MG63 (cell line): Measurements from ENCODE around the gene GULP1. TPM values are rescaled to one million over a fixed set of nuclear protein-coding genes. Genes with fewer than 3 reads are reported as not detected.
"Not testable (repeated sequence)": the region's sequence is repeated elsewhere in the genome, so short reads cannot be mapped to it uniquely, and the experiment has no call there.

Experiments
- DNase-seq: peaks from one replicate; pipeline ENCODE4 v3.0.0-alpha.2; 2020
- H3K27me3 ChIP-seq: fragments of 250-450 bp; sonication (Bioruptor Pico); 2 replicates; pipeline ENCODE4 v1.5.1; 2020; ENCODE audit warnings: mild to moderate bottlenecking, moderate library complexity
- H3K36me3 ChIP-seq: fragments of 250-450 bp; sonication (Bioruptor Pico); 2 replicates; pipeline ENCODE4 v1.5.1; 2020; ENCODE audit warnings: mild to moderate bottlenecking, moderate library complexity
- H3K4me3 ChIP-seq: fragments of 250-450 bp; sonication (Bioruptor Pico); 2 replicates; pipeline ENCODE4 v1.5.1; 2020; ENCODE audit warnings: mild to moderate bottlenecking, moderate library complexity
- H3K9me3 ChIP-seq: fragments of 250-450 bp; sonication (Bioruptor Pico); 2 replicates; pipeline ENCODE4 v1.5.1; 2020; ENCODE audit warnings: mild to moderate bottlenecking, moderate library complexity
- total RNA-seq: library from RNA; depleted of rRNA; stranded (reverse); fragments of >200 nt; shearing (Covaris generic); gene quantifications from 2 replicates; pipeline ENCODE4 v1.2.3, GENCODE V29; 2014; ENCODE audit warnings: low replicate concordance

The GULP1 gene
- total RNA-seq, 1 experiment from 2014 or later, result 14.6 TPM

GRCh38 chr2:188284251-188284650 lies 7.4 kb upstream of the GULP1 start:
- H3K9me3 ChIP-seq, DNase-seq, H3K27me3 ChIP-seq, H3K36me3 ChIP-seq, H3K4me3 ChIP-seq: not testable (repeated sequence)

GRCh38 chr2:188285049-188285448 lies 6.6 kb upstream of the GULP1 start:
- H3K9me3 ChIP-seq, result peaks cover 7% of the 10 kb centered on the region
- no peaks in the 10 kb centered on the region for H3K36me3 ChIP-seq
- DNase-seq, result no peak
- no peak overlapping the region for H3K4me3 ChIP-seq
- no peaks in the 10 kb centered on the region for H3K27me3 ChIP-seq

GRCh38 chr2:188285774-188286173 lies 5.9 kb upstream of the GULP1 start:
- peaks cover 7% of the 10 kb centered on the region for H3K9me3 ChIP-seq
- no peaks in the 10 kb centered on the region for H3K36me3 ChIP-seq
- no peak overlapping the region for H3K4me3 ChIP-seq
- H3K27me3 ChIP-seq, result no peaks in the 10 kb centered on the region
- DNase-seq, result no peak

DNA sequence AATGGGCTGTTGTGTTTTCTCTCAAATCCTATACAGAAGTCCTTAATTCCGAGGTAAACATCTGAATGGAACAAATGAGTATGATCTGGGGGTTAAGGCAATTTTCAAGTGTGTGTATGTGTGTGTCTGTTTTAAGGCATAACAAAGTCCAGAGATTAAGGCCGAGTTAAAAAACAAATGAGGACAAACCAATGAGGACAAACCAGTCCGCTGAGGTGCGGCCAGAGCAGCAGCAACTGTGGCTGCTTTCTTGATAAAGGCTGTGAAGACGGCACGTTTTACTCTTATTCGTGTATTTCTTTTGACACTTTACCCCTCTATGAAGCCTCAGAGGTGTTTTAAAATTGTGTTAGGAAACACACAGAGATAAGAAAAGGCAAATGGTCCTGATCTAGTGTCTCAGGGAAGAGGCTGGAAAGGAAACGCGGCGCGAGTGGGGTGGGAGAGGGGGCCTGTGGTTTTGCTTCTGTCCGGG lies 495 bp upstream of the GULP1 start:
- H3K36me3 ChIP-seq, result no peaks in the 10 kb centered on the region
- H3K4me3 ChIP-seq, result peak overlapping the region; percentile 71
- no peaks in the 10 kb centered on the region for H3K9me3 ChIP-seq
- no peaks in the 10 kb centered on the region for H3K27me3 ChIP-seq
- DNase-seq, result no peak

- Histone ChIP-seq H3K27me3 (no peaks in the 10 kb centered on the region), H3K9me3 (peaks cover under 1% of the 10 kb centered on the region; the same call in 1 of the 2 replicates), H3K4me3 (peak overlapping the region; percentile 71), H3K36me3 (no peaks in the 10 kb centered on the region)
- peak; percentile 98 for DNase-seq
Observed at GRCh38 chr2:188292348-188293239, 920 bp downstream of the GULP1 start.

DNA sequence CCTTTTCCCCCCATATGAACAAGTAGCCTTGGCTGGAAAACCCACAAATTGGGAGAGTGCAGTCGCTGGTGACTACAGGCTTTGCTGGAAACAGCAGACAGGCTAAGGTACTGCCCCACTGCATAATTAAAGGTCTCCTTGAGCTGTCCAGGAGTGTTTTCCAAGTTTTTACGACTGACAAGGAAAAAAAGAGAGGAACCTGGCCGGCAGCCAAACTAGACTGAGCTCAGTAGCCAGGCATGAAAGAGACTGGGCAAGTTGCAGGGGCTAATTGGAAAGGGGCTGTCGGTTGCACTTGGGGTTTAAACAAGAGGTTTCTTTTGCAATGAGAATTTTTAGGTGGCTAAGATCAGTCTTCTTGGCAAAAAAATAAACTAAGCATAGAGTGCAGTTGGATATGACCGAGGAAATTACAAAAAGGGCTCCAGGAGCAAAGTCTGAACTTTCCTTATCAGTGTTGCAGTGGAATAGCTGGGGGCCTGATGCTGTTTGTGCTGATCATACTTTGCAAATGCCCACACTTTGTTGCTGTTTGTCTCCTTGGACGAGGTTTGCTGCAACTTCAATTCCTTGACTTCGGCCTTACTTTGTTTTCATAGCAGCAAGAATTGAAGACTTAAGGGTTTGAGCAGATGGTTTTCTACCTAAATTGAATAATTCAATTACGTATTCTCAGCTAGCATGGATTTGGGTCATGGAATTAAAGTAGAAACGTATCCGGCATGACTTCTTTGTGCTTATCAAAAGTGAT lies 2.1 kb downstream of the GULP1 start:
- Histone ChIP-seq H3K36me3 (no peaks in the 10 kb centered on the region), H3K9me3 (peaks cover 5% of the 10 kb centered on the region; the same call in 1 of the 2 replicates), H3K4me3 (peak overlapping the region; percentile 71), H3K27me3 (no peaks in the 10 kb centered on the region)
- DNase-seq, result peak; percentile 91

- H3K27me3 ChIP-seq, result no peaks in the 10 kb centered on the region
- DNase-seq, result no peak
- no peaks in the 10 kb centered on the region for H3K36me3 ChIP-seq
- H3K4me3 ChIP-seq, result peak overlapping the region; percentile 71
- H3K9me3 ChIP-seq, result peaks cover 5% of the 10 kb centered on the region; the same call in 1 of the 2 replicates
Observed at GRCh38 chr2:188294352-188294926, 2.8 kb downstream of the GULP1 start.

DNA sequence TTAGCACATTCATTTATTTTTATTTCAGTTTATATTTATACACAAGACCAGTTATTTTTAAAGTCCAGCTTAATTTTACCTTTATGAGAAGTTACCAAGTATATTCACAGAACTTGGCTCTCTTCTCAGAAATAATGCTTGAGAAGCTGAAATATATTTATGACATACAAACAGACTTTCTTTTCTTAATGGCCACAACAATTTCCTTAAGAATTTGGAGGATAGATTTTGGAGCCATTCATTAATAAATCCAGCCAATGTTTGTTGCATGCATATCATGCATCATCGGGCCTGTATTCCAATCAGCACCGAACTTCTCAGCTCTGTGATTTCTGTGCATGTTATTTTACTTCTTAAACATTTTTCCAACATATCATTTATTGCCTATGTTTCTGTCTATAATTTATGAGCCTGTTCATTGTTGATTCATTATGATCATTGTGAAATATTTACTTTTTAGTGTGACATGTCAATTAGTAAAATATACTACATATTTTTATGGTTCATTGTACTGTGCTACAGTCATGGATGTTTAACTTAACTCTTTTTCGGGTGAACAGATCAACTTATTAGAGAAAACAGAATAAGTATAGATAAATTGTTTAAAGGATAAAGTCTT lies 3.5 kb downstream of the GULP1 start:
- Histone ChIP-seq H3K27me3 (no peaks in the 10 kb centered on the region), H3K4me3 (no peak overlapping the region)
- no peak for DNase-seq

DNA sequence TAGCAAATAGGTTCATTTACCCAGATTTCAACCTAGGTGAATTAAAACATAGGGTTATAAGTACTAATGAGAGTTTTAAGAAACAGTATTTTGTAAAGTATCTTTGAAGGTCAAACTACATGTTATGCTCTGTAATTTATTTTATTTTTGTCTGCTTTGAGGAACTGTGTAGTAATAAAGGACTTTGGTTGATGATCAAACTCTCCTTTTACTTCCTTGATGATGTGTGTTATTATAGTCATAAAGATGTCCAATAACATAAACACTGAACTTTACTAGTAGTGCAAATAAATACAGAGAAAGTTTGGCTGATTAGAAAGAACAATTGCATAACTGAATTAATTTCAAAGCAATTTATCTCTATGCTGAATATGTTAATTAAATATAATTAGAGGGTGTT lies 6.3 kb downstream of the GULP1 start:
- peaks cover 5% of the 10 kb centered on the region; the same call in 1 of the 2 replicates for H3K9me3 ChIP-seq

More for the DNA sequence above, 3.5 kb downstream of the GULP1 start:
- peaks cover 5% of the 10 kb centered on the region; the same call in 1 of the 2 replicates for H3K9me3 ChIP-seq
- H3K36me3 ChIP-seq, result no peaks in the 10 kb centered on the region

GRCh38 chr2:188298937-188299371 lies 7.3 kb downstream of the GULP1 start:
- not testable (repeated sequence) for H3K27me3 ChIP-seq, H3K36me3 ChIP-seq, H3K9me3 ChIP-seq, DNase-seq, H3K4me3 ChIP-seq

More for the DNA sequence above, 6.3 kb downstream of the GULP1 start:
- Histone ChIP-seq H3K36me3 (no peaks in the 10 kb centered on the region), H3K4me3 (no peak overlapping the region), H3K27me3 (no peaks in the 10 kb centered on the region)
- DNase-seq, result no peak

GRCh38 chr2:188303363-188304031 lies 11.8 kb downstream of the GULP1 start:
- no peak for DNase-seq
- H3K9me3 ChIP-seq, result 0 out of 2 replicates have a peak, but pooled peaks cover 2% of the 10 kb centered on the region
- H3K36me3 ChIP-seq, result no peaks in the 10 kb centered on the region
- no peaks in the 10 kb centered on the region for H3K27me3 ChIP-seq
- no peak overlapping the region for H3K4me3 ChIP-seq

DNA sequence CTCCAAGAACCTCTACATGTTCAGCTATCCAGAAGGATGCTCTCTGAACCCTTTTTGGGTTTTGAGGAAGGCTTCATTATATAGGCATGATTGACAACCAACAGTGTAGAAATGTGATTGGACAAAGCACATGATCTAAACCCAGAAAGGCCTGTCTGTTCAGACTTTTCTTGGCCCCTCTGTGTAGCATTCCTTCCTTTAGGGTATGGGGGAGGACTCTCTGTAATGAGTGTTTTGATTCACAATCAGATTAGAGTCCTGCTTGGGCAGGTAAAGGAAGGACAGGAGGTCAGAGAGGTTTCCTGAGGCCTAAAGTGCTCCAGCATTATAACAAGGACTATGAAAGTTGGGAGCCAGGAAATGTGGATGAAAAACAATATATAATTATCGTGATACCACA lies 13.6 kb downstream of the GULP1 start:
- H3K9me3 ChIP-seq, result no peaks in the 10 kb centered on the region
- no peak overlapping the region for H3K4me3 ChIP-seq
- DNase-seq, result no peak
- H3K36me3 ChIP-seq, result no peaks in the 10 kb centered on the region
- H3K27me3 ChIP-seq, result no peaks in the 10 kb centered on the region

GRCh38 chr2:188306271-188306670 lies 14.6 kb downstream of the GULP1 start:
- no peak overlapping the region for H3K4me3 ChIP-seq
- H3K36me3 ChIP-seq, result no peaks in the 10 kb centered on the region
- no peaks in the 10 kb centered on the region for H3K27me3 ChIP-seq
- no peak for DNase-seq
- H3K9me3 ChIP-seq, result no peaks in the 10 kb centered on the region

DNA sequence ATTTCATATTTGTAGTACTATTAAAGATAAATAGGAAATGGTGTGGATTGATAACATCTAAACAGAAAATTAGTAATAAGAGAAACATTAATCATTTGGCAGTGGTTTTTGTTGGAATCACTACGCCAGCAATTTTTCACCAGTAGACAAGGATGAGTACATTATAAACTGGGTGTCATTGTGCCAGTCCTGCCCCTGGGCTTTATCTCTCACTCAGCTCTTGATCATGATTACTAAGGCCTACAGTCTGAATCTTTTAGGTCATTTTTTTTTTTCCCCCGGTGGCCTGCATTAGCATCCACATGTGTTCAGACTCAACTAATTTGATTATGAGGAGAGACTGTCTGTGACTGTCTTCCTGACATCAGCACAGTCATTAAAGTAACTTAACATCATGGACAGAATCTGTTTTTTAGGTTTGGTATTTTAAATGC lies 16.2 kb downstream of the GULP1 start:
- no peaks in the 10 kb centered on the region for H3K36me3 ChIP-seq
- no peaks in the 10 kb centered on the region for H3K9me3 ChIP-seq
- H3K4me3 ChIP-seq, result no peak overlapping the region
- DNase-seq, result peak; percentile 25
- H3K27me3 ChIP-seq, result no peaks in the 10 kb centered on the region

GRCh38 chr2:188308483-188308882 lies 16.8 kb downstream of the GULP1 start:
- no peaks in the 10 kb centered on the region for H3K27me3 ChIP-seq
- no peak for DNase-seq

DNA sequence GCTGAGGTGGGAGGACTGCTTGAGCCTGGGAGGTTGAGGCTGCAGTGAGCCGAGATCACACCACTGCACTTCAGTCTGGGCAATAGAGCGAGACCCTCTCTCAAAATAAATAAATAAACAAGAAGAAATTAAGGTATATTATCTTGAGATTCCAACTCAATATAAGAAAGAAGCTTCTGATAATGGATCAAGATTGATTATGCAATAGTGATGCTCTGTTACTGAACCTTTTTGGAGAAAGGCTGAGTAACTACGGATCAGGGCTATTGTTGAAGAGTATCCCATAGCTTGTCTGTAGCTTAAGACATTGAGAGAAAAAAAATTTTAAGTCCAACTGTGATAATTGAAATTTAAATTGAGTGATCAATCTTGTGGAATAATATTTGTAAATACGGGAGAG lies 17.7 kb downstream of the GULP1 start:
- no peak for DNase-seq
- Histone ChIP-seq H3K27me3 (no peaks in the 10 kb centered on the region), H3K36me3 (no peaks in the 10 kb centered on the region), H3K9me3 (peaks cover 12% of the 10 kb centered on the region), H3K4me3 (no peak overlapping the region)

More at GRCh38 chr2:188308483-188308882, 16.8 kb downstream of the GULP1 start:
- Histone ChIP-seq H3K4me3 (no peak overlapping the region), H3K9me3 (peaks cover 6% of the 10 kb centered on the region), H3K36me3 (no peaks in the 10 kb centered on the region)
